Breast epithelium (tissue), 4 donors: ENCODE results near the gene GNG7. TPM values are rescaled to one million over a fixed set of nuclear protein-coding genes. Genes with fewer than 3 reads are reported as not detected.
A peak's percentile ranks its signal among the peaks of the same experiment; 100 is the strongest.
"Not testable (repeated sequence)": the region's sequence is repeated elsewhere in the genome, so short reads cannot be mapped to it uniquely, and the experiment has no call there.

ENCODE experiments used
- DNase-seq, 2 donors: peaks; one replicate each; pipeline ENCODE4 v3.0.0-alpha.2; 2019; ENCODE audit warnings: low spot score in 2 of 2
- H3K27ac ChIP-seq, 2 donors: fragments of 200-600 bp; sonication (generic) in 1 of 2; one replicate each; pipeline ENCODE4 v1.5.1; 2016 to 2019; ENCODE audit warnings: mild to moderate bottlenecking in 1 of 2
- H3K27me3 ChIP-seq, 2 donors: fragments of 200-600 bp; sonication (generic) in 1 of 2; one replicate each; pipeline versions ENCODE4 v1.5.1 to v1.6.0; 2017 to 2019; ENCODE audit warnings: control low read depth in 1 of 2, mild to moderate bottlenecking in 1 of 2
- H3K36me3 ChIP-seq: fragments of 200-600 bp; one replicate; pipeline ENCODE4 v1.5.1; 2019
- H3K4me1 ChIP-seq, 2 donors: fragments of 200-600 bp; sonication (generic); one replicate each; pipeline ENCODE4 v1.5.1; 2016 to 2019; ENCODE audit warnings: control low read depth in 1 of 2
- H3K4me3 ChIP-seq, 3 donors: fragments of 200-600 bp; sonication (generic); 1 replicate in 2 of 3; 2 replicates in 1 of 3; pipeline ENCODE4 v1.5.1; 2016 to 2019; ENCODE audit warnings: mild to moderate bottlenecking in 3 of 3, moderate library complexity in 2 of 3
- H3K9me3 ChIP-seq, 2 donors: fragments of 200-600 bp; sonication (generic) in 1 of 2; one replicate each; pipeline ENCODE4 v1.5.1; 2016 to 2019; ENCODE audit warnings: control low read depth in 1 of 2
- POLR2A ChIP-seq: fragments of 450-650 bp; IDR thresholded peaks from one replicate; pipeline ENCODE4 v1.6.1; 2016; ENCODE audit warnings: antibody characterized with exemption, mild to moderate bottlenecking, moderate library complexity
- POLR2AphosphoS5 ChIP-seq, 3 donors: sonication (generic); formaldehyde crosslinking; IDR thresholded peaks; one replicate each; pipeline ENCODE4 v1.6.1; 2017; ENCODE audit warnings: antibody characterized with exemption in 3 of 3
- intact Hi-C: fragments of 100-400 bp; cut with DNase I; formaldehyde crosslinking; loops from one replicate; pipeline ENCODE4 v1.15.1; 2023; ENCODE audit warnings: low total_unique reads
- total RNA-seq, 3 donors: library from RNA; depleted of rRNA; stranded (reverse); fragments of >200 nt; gene quantifications; one replicate each; pipeline ENCODE4 v1.1.0, GENCODE V29; 2016
- TF ChIP-seq, protein P1 (sequence below), 3 donors: fragments of 450-650 bp; IDR thresholded peaks; one replicate each; pipeline ENCODE4 v1.5.1; 2016 to 2017; ENCODE audit warnings: antibody characterized with exemption in 3 of 3, mild to moderate bottlenecking in 3 of 3, moderate library complexity in 3 of 3

GNG7 gene
- total RNA-seq, 3 donors from 2014 or later: 1.6 to 7.8 (median 4.3) TPM

- no peaks in the 10 kb centered on the region for H3K4me1 ChIP-seq
- no peaks in the 10 kb centered on the region for H3K27me3 ChIP-seq
- H3K4me3 ChIP-seq: no peak overlapping the region
- no peak overlapping the region for H3K27ac ChIP-seq
- intact Hi-C loops: no loop called here
- no peaks in the 10 kb centered on the region for H3K9me3 ChIP-seq
- H3K36me3 ChIP-seq: no peaks in the 10 kb centered on the region
- TF ChIP-seq, protein P1, sequence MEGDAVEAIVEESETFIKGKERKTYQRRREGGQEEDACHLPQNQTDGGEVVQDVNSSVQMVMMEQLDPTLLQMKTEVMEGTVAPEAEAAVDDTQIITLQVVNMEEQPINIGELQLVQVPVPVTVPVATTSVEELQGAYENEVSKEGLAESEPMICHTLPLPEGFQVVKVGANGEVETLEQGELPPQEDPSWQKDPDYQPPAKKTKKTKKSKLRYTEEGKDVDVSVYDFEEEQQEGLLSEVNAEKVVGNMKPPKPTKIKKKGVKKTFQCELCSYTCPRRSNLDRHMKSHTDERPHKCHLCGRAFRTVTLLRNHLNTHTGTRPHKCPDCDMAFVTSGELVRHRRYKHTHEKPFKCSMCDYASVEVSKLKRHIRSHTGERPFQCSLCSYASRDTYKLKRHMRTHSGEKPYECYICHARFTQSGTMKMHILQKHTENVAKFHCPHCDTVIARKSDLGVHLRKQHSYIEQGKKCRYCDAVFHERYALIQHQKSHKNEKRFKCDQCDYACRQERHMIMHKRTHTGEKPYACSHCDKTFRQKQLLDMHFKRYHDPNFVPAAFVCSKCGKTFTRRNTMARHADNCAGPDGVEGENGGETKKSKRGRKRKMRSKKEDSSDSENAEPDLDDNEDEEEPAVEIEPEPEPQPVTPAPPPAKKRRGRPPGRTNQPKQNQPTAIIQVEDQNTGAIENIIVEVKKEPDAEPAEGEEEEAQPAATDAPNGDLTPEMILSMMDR (IDR thresholded peaks at IDR 0.05): no peak
- no peak for TF ChIP-seq POLR2A
- DNase-seq: no peak
Measured at GRCh38 chr19:2650515-2650914, 52.0 kb downstream of the GNG7 start.

DNA sequence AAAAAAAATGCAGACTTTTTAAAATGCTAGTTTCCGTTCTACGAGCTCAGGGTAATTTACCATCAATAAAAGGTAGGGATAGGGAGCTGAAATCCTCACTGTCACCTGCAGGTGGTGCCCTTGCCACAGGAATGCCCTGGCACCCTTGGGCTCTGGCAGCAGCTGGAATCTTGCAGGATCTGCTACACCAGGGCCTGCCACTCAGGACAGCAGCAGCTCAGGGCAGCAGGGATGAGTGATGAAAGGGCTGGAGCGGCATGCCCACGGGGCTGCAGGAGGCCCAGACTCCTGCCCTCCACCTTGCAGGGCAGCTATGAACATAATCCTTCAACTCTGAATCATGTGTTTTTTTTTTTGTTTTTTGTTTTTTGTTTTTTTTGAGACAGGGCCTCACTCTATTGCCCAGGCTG, 54.0 kb downstream of the GNG7 start:
- Histone ChIP-seq H3K9me3 (no peaks in the 10 kb centered on the region), H3K4me1 (no peaks in the 10 kb centered on the region), H3K27me3 (no peaks in the 10 kb centered on the region), H3K36me3 (no peaks in the 10 kb centered on the region), H3K4me3 (no peak overlapping the region), H3K27ac (no peak overlapping the region)
- peak; percentile 75 to 81 for DNase-seq
- TF ChIP-seq POLR2AphosphoS5 (IDR thresholded peaks at IDR 0.05) (peak in 1 of 3 donors; percentile 41), POLR2A (no peak)
- TF ChIP-seq, protein P1 (IDR thresholded peaks at IDR 0.05): peak; percentile 81 to 95 (median 89)
- intact Hi-C loops: loop anchor here (5.0 to 10.0 kb wide), 2 partner anchors 106 to 1314 kb away; no protein-coding TSS in a partner anchor

DNA sequence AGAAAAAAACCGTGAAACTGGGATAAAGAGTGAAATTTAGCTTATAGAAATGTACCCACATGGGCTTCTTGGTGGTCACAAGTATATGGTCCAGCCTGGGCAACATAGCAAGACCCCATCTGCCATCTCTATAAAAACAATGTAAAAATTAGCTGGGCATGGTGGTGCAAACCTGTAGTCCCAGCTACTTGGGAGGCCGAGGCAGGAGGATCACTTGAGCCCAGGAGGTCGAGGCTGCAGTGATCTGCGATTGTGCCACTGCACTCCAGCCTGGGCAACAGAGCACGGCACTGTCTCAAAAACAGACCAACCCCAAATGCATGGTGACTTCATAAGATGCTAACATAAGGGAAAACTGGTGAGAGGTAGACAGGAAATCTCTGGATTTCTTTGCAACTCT, 54.4 kb downstream of the GNG7 start:
- TF ChIP-seq, protein P1 (IDR thresholded peaks at IDR 0.05): no peak
- TF ChIP-seq POLR2A (no peak), POLR2AphosphoS5 (IDR thresholded peaks at IDR 0.05) (no peak)
- intact Hi-C loops: loop anchor here (5.0 to 10.0 kb wide), 2 partner anchors 107 to 1314 kb away; no protein-coding TSS in a partner anchor
- H3K36me3 ChIP-seq: no peaks in the 10 kb centered on the region

DNA sequence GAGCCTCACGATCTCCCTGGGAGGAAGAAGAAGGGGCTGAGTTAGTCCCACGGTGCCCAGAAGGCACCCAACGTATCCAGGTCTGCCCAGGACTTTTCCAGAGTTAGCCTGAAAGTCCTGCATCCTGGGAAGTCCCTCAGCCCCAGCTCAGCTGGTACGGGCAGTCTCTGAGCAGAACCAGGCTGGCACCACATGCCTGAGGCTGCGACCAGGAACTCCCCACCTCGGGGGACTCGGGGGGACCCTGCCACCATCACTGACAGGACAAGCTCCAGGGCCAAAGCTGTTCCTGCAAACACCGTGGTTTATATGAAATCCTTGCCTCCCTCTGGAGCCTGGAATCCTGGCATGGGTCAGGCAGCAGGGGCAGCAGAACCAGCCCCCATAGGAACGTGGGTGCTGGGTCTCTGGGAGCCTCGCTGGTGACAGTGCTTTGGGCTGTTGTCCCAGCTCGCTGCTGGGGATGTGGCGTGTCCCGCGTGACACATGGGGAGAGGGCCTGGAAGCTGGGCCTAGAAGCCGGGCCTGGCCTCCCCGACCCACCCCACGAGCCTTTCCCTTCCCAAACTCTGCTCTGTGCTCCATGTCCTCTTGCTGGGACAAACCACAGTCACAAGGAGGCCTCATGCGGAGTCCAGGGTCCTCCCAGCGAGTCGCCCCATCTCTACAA, 55.5 kb downstream of the GNG7 start:
- intact Hi-C loops: loop anchor here (5.0 to 10.0 kb wide), 2 partner anchors 108 to 1315 kb away; no protein-coding TSS in a partner anchor
- H3K27ac ChIP-seq: no peak overlapping the region
- no peaks in the 10 kb centered on the region for H3K4me1 ChIP-seq
- H3K4me3 ChIP-seq: no peak overlapping the region
- no peaks in the 10 kb centered on the region for H3K9me3 ChIP-seq
- no peak for DNase-seq
- TF ChIP-seq POLR2A: no peak
- TF ChIP-seq, protein P1 (IDR thresholded peaks at IDR 0.05): no peak
- no peaks in the 10 kb centered on the region for H3K36me3 ChIP-seq
- H3K27me3 ChIP-seq: no peaks in the 10 kb centered on the region

More for the DNA sequence above, 54.4 kb downstream of the GNG7 start:
- H3K27me3 ChIP-seq: no peaks in the 10 kb centered on the region
- H3K9me3 ChIP-seq: no peaks in the 10 kb centered on the region
- H3K27ac ChIP-seq: no peak overlapping the region
- H3K4me3 ChIP-seq: no peak overlapping the region
- no peak for DNase-seq
- no peaks in the 10 kb centered on the region for H3K4me1 ChIP-seq

GRCh38 chr19:2645826-2646225, 56.7 kb downstream of the GNG7 start:
- TF ChIP-seq POLR2AphosphoS5 (IDR thresholded peaks at IDR 0.05) (no peak), POLR2A (no peak)
- TF ChIP-seq, protein P1 (IDR thresholded peaks at IDR 0.05): no peak
- H3K4me3 ChIP-seq: no peak overlapping the region
- DNase-seq: no peak
- H3K27me3 ChIP-seq: no peaks in the 10 kb centered on the region
- H3K27ac ChIP-seq: no peak overlapping the region
- H3K9me3 ChIP-seq: no peaks in the 10 kb centered on the region
- no peaks in the 10 kb centered on the region for H3K4me1 ChIP-seq
- intact Hi-C loops: loop anchor here (5.0 to 10.0 kb wide), 2 partner anchors 109 to 1316 kb away; no protein-coding TSS in a partner anchor
- no peaks in the 10 kb centered on the region for H3K36me3 ChIP-seq

GRCh38 chr19:2643123-2643737, 59.3 kb downstream of the GNG7 start:
- intact Hi-C loops: loop anchor here (10.0 kb wide), 1 partner anchor 112 kb away; no protein-coding TSS in a partner anchor
- H3K36me3 ChIP-seq, H3K27ac ChIP-seq, H3K4me3 ChIP-seq, DNase-seq, H3K4me1 ChIP-seq, H3K27me3 ChIP-seq, H3K9me3 ChIP-seq: not testable (repeated sequence)
